Tracheal epithelial cell (primary cell): Measurements from ENCODE around the gene CYP2C18. TPM values are rescaled to one million over a fixed set of nuclear protein-coding genes. Genes with fewer than 3 reads are reported as not detected.

ENCODE experiments used
- total RNA-seq: library from RNA; depleted of rRNA; stranded (reverse); fragments of >200 nt; gene quantifications from 2 replicates; pipeline ENCODE4 v1.2.1, GENCODE V29; 2014

CYP2C18 gene
- 0.24 and 1.1 TPM in 2 replicates for total RNA-seq

GRCh38 chr10:94683214-94684054, at the start of gene CYP2C18:
CYP2C18 (plus strand) TSS chr10:94683729; CDS start chr10:94683820, 91 bp downstream.

DNA sequence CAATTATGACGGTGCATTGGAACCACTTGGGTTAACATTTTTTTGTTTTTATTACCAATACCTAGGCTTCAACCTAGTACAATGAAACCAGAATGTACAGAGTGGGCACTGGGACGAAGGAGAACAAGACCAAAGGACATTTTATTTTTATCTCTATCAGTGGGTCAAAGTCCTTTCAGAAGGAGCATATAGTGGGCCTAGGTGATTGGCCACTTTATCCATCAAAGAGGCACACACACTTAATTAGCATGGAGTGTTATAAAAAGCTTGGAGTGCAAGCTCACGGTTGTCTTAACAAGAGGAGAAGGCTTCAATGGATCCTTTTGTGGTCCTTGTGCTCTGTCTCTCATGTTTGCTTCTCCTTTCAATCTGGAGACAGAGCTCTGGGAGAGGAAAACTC, 78.9 kb downstream of the CYP2C18 start, which contains the start of gene CYP2C19:
Gene CYP2C19, plus strand, starts transcription at position 289 of the 400 bp plus-strand sequence. Its CDS starts 25 bp downstream, at position 314.

Other genes starting within 250 kb of the CYP2C18 start
- gene HELLS, start 137.9 kb upstream of the CYP2C18 start, total RNA-seq = 6.6 and 8.0 TPM in 2 replicates
- 0.21 TPM in 1 of 2 replicates, not detected in the other for gene CYP2C19, start 79.0 kb downstream of the CYP2C18 start, total RNA-seq